Activated T-cell treated with anti-CD3 and anti-CD28 coated beads, Interleukin-2, amount 50 U/mL, for 48 hours (primary cell): Measurements from ENCODE around the gene S100A4.

ENCODE experiments used
- DNase-seq, 2 experiments: peaks; one replicate each; pipeline ENCODE4 v3.0.0-alpha.2; 2020

Gene S100A4

DNA sequence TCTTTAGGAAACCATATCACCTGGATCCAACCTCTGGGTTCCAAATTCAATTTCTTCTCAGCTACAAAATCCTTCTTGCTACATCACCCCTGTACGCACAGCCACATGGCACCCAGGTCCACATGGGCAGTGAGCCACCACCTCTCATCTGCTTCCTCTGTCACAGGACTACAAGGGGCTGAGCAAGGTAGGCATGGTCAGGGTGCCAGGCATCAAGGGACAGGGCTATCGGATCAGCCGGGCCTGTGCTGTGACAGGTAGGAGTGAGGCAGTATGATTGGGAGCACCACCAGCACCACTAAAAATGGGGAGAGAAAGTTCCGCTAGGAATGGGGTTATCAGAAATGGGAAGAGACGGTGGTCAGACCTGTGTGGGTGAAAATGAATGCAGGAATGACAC lies 39.2 kb downstream of the S100A4 start:
- DNase-seq: no peak

DNA sequence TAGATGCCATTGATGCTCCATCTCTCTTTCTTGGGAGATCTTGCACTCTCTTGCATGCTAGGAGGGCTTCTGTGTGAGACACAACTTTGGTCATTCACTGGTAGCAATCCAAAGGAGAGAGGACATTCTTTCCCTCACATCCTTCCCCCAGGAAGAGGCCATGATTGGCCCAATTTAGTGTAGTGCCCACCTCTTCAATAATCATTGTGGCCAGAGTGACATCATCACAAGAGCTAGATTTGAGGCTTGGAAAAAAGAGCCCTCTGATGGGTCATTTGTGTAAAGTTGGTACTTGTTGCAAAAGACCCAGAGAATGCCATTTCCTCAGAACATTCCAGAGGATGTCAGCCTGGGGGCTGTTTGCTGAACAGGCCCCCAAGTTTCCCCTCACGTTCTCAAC lies 40.0 kb downstream of the S100A4 start:
- no peak for DNase-seq

GRCh38 chr1:153503766-153504165 lies 41.8 kb downstream of the S100A4 start:
- no peak for DNase-seq

DNA sequence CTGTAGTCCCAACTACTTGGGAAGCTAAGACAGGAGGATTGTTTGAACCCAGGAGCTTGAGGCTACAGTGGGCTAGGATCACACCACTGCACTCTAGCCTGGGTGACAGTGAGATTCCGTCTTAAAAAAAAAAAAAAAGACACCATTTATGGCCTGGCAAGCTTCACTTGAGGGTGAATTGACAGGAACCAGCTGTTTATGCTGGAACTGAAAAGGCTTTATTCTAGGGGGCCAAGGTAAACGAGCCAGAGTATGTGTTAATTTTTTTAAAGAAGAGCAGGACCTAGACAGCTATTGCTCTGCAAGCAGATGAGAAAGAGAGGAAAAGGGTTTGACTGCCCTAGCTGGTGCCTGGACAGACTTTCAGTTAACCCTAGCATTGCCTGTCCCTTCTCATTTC lies 46.9 kb downstream of the S100A4 start:
- no peak for DNase-seq

DNA sequence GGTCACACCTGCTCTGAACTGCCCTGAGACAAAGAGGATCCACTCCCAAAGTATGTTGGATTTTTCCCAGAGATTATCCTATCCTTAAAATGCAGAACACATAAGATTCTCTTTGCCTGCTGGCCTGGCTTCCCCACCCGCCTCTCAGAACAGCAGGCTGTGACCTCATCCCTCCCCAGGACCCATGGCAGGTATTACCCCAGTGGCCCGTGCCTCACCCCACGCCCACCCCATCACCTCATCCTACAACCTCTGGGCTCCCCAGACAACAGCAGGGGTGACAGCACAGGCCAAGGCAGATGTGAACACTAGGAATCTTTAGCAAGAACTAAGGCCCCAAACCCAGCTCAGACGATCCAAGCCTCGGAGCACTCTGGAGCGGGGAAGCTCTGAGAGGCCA lies 50.1 kb downstream of the S100A4 start:
- DNase-seq: no peak

DNA sequence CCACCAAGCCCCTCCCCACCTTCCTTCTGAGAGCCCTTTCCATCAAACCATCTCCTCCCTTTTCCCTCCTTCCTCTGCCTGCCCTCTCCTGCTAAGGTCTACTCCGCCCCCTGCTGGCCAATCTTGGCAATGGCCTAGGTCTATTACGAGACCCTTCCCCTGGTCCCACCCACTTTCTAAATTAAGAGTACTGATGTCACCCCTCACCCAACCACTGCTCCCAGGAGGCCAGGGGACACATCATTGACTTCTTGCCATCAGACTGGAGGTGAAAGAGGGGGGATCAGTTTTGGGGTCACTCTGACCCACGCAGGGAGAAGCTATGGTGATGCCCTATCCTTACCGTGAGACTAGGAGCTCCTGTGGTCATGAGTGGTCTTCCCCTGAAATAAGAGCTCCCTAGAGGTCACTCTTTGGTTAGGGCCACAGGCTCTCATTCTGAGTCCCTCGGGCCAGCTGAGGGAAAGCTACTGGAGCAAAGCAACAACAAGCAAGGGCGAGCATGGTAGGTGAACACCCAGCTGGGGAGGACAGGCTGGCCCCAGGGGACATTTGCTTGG lies 50.5 kb downstream of the S100A4 start:
- peak; percentile 84 to 86 for DNase-seq
